ENCODE measurements around the gene SLC22A31. TPM values are rescaled to one million over a fixed set of nuclear protein-coding genes. Genes with fewer than 3 reads are reported as not detected.

SLC22A31 gene
- total RNA-seq, 2 experiments from 2014 or later = not detected

- ChIA-PET POLR2A (interaction anchor here (0.5 to 0.6 kb wide), 2 partner anchors 65 to 373 kb away, joined by 4 read pairs; no protein-coding TSS in a partner anchor), CTCF (ENCODE audit: unreplicated experiment) (no interaction called here)
- intact Hi-C loops (cut with micrococcal nuclease; ENCODE audit: unreplicated experiment) = loop anchor here (5.0 kb wide), 1 partner anchor 437 kb away; no protein-coding TSS in a partner anchor
- no peak for TF ChIP-seq EZH2phosphoT487 (IDR thresholded peaks at IDR 0.05; ENCODE audit: borderline replicate concordance, low read depth, low read length)
- TF ChIP-seq CTCF (conservative IDR thresholded peaks at IDR 0.05; ENCODE audit: low read length) = no peak
- DNase-seq (ENCODE audit: low spot score) = no peak
- H3K27ac ChIP-seq (ENCODE audit: low read depth, low read length, poor library complexity, severe bottlenecking) = no peak overlapping the region
- no peaks in the 10 kb centered on the region for H3K9me3 ChIP-seq (ENCODE audit: low read length)
- no peaks in the 10 kb centered on the region for H3K36me3 ChIP-seq (ENCODE audit: insufficient read depth, low read length)
- no peak overlapping the region for H2AFZ ChIP-seq (ENCODE audit: low read length)
- H4K20me1 ChIP-seq (ENCODE audit: insufficient read depth, low read length) = no peaks in the 10 kb centered on the region
- peaks cover 15% of the 10 kb centered on the region for H3K4me1 ChIP-seq (ENCODE audit: insufficient read depth, low read length, poor library complexity, severe bottlenecking)
- H3K9me2 ChIP-seq (ENCODE audit: insufficient read depth, low read length) = no peaks in the 10 kb centered on the region
- H3K4me3 ChIP-seq (ENCODE audit: low read depth, low read length, poor library complexity, severe bottlenecking) = no peak overlapping the region
- H3K79me2 ChIP-seq (ENCODE audit: insufficient read depth, low read depth, low read length) = no peaks in the 10 kb centered on the region
- no peak overlapping the region for H3K4me2 ChIP-seq (ENCODE audit: low read length)
- BruUV-seq (replicated peaks) = no TSS peak
Measured at GRCh38 chr16:89174055-89174827, 26.1 kb downstream of the SLC22A31 start.

GRCh38 chr16:89173174-89173921 is 27.0 kb downstream of the SLC22A31 start:
- Histone ChIP-seq H3K9me3 (ENCODE audit: low read length) (no peaks in the 10 kb centered on the region), H2AFZ (ENCODE audit: low read length) (no peak overlapping the region), H3K36me3 (ENCODE audit: insufficient read depth, low read length) (no peaks in the 10 kb centered on the region), H3K9me2 (ENCODE audit: insufficient read depth, low read length) (no peaks in the 10 kb centered on the region), H3K27ac (ENCODE audit: low read depth, low read length, poor library complexity, severe bottlenecking) (no peak overlapping the region), H3K4me3 (ENCODE audit: low read depth, low read length, poor library complexity, severe bottlenecking) (no peak overlapping the region), H3K4me2 (ENCODE audit: low read length) (no peak overlapping the region), H3K79me2 (ENCODE audit: insufficient read depth, low read depth, low read length) (no peaks in the 10 kb centered on the region), H4K20me1 (ENCODE audit: insufficient read depth, low read length) (no peaks in the 10 kb centered on the region), H3K4me1 (ENCODE audit: insufficient read depth, low read length, poor library complexity, severe bottlenecking) (peaks cover 15% of the 10 kb centered on the region)
- TF ChIP-seq CTCF (conservative IDR thresholded peaks at IDR 0.05; ENCODE audit: low read length) = no peak
- TF ChIP-seq EZH2phosphoT487 (IDR thresholded peaks at IDR 0.05; ENCODE audit: borderline replicate concordance, low read depth, low read length) = no peak
- ChIA-PET POLR2A (interaction anchor here (0.5 kb wide), 1 partner anchor 372 kb away, joined by 4 read pairs; no protein-coding TSS in a partner anchor), CTCF (ENCODE audit: unreplicated experiment) (no interaction called here)
- intact Hi-C loops (cut with micrococcal nuclease; ENCODE audit: unreplicated experiment) = loop anchor here (5.0 kb wide), 1 partner anchor 436 kb away; no protein-coding TSS in a partner anchor
- DNase-seq (ENCODE audit: low spot score) = no peak
- no TSS peak for BruUV-seq (replicated peaks)
